Keratinocyte (primary cell): ENCODE measurements around the gene CS. TPM values are rescaled to one million over a fixed set of nuclear protein-coding genes. Genes with fewer than 3 reads are reported as not detected.
"Not testable (repeated sequence)": the region's sequence is repeated elsewhere in the genome, so short reads cannot be mapped to it uniquely, and the experiment has no call there.

ENCODE experiments used
- DNase-seq: peaks from one replicate; pipeline ENCODE4 v3.0.0-alpha.2; 2011; ENCODE audit warnings: low read depth, missing footprints, low spot score
- FAIRE-seq: peaks from 2 replicates; lab custom pipeline; 2011; peaks lifted over from hg19 to GRCh38; lab: Jason Lieb, UNC
- H2AFZ ChIP-seq: 2 replicates; pipeline ENCODE4 v1.6.0; 2012; ENCODE audit warnings: low read length, control low read depth, inconsistent platforms; ENCODE audit not compliant: control insufficient read depth
- H3K27ac ChIP-seq: 2 replicates; pipeline ENCODE4 v1.5.1; 2011; ENCODE audit warnings: low read length; ENCODE audit not compliant: control insufficient read depth, insufficient read depth
- H3K27me3 ChIP-seq: 3 replicates; pipeline ENCODE4 v1.6.0; 2011; ENCODE audit warnings: low read length; ENCODE audit not compliant: control insufficient read depth, insufficient read depth; ENCODE audit errors: extremely low read depth
- H3K36me3 ChIP-seq, 2 experiments: 2 replicates in 1 of 2; 3 replicates in 1 of 2; pipeline ENCODE4 v1.5.1; 2011; ENCODE audit warnings: low read length in 2 of 2, mild to moderate bottlenecking in 1 of 2; ENCODE audit not compliant: control insufficient read depth in 2 of 2, insufficient read depth in 2 of 2; ENCODE audit errors: extremely low read depth in 1 of 2
- H3K4me1 ChIP-seq: 3 replicates; pipeline ENCODE4 v1.5.1; 2011; ENCODE audit warnings: low read length; ENCODE audit not compliant: control insufficient read depth, insufficient read depth; ENCODE audit errors: extremely low read depth
- H3K4me2 ChIP-seq: 3 replicates; pipeline ENCODE4 v1.6.0; 2011; ENCODE audit warnings: low read depth, low read length; ENCODE audit not compliant: control insufficient read depth, insufficient read depth; ENCODE audit errors: extremely low read depth
- H3K4me3 ChIP-seq, 3 experiments: fragments of 200-600 bp in 1 of 3; sonication (generic) in 1 of 3; 2 replicates in 2 of 3; 3 replicates in 1 of 3; pipeline ENCODE4 v1.5.1; 2011 to 2016; ENCODE audit warnings: low read length in 3 of 3, mild to moderate bottlenecking in 3 of 3, control low read depth in 2 of 3, inconsistent platforms in 1 of 3, low read depth in 1 of 3, mixed read lengths in 1 of 3, mixed run types in 1 of 3, moderate library complexity in 1 of 3; ENCODE audit not compliant: control insufficient read depth in 2 of 3, insufficient read depth in 2 of 3; ENCODE audit errors: extremely low read depth in 1 of 3
- H3K79me2 ChIP-seq: 2 replicates; pipeline ENCODE4 v1.6.0; 2012; ENCODE audit warnings: low read length; ENCODE audit not compliant: control insufficient read depth, insufficient read depth
- H3K9ac ChIP-seq: 3 replicates; pipeline ENCODE4 v1.6.0; 2011; ENCODE audit warnings: low read length; ENCODE audit not compliant: control insufficient read depth, insufficient read depth; ENCODE audit errors: extremely low read depth
- H3K9me1 ChIP-seq: 3 replicates; pipeline ENCODE4 v1.6.0; 2011; ENCODE audit warnings: low read length; ENCODE audit not compliant: control insufficient read depth, insufficient read depth; ENCODE audit errors: extremely low read depth
- H3K9me3 ChIP-seq: 2 replicates; pipeline ENCODE4 v1.5.1; 2012; ENCODE audit warnings: low read depth, low read length; ENCODE audit not compliant: control insufficient read depth
- H4K20me1 ChIP-seq: 3 replicates; pipeline ENCODE4 v1.6.0; 2011; ENCODE audit warnings: low read length; ENCODE audit not compliant: control insufficient read depth, insufficient read depth; ENCODE audit errors: extremely low read depth
- CTCF ChIP-seq, 3 experiments: IDR thresholded peaks in 1 of 3; conservative IDR thresholded peaks in 1 of 3; optimal IDR thresholded peaks in 1 of 3; 2 replicates in 2 of 3; 3 replicates in 1 of 3; pipeline versions ENCODE3 to v1.5.1; 2011; ENCODE audit warnings: low read length in 3 of 3, mild to moderate bottlenecking in 3 of 3, moderate library complexity in 2 of 3, control low read depth in 1 of 3, inconsistent platforms in 1 of 3; ENCODE audit not compliant: insufficient read depth in 2 of 3; ENCODE audit errors: extremely low read depth in 1 of 3
- EZH2 ChIP-seq: IDR thresholded peaks from one replicate; pipeline ENCODE4 v1.6.1; 2012; ENCODE audit warnings: inconsistent platforms, mild to moderate bottlenecking, low read length, moderate library complexity
- dilution Hi-C: fragments of 300-500 bp; cut with MboI; formaldehyde crosslinking; loops from one replicate; pipeline ENCODE4 v1.7.0; 2020; ENCODE audit warnings: low sequenced_read_pairs; ENCODE audit not compliant: extremely low pct_ligation_motif_present
- polyA plus RNA-seq, 5 experiments: library from polyadenylated mRNA; depleted of rRNA in 3 of 5; stranded (reverse) in 3 of 5; stranded (forward) in 1 of 5; unstranded in 1 of 5; fragments of >200 nt; gene quantifications; 1 replicate in 1 of 5; 2 replicates in 3 of 5; 3 replicates in 1 of 5; pipeline versions ENCODE4 v1.2.1 to v1.2.3, GENCODE V29; 2011 to 2012; ENCODE audit warnings: missing spikeins in 2 of 5, low read depth in 1 of 5, low replicate concordance in 1 of 5

Gene CS
- polyA plus RNA-seq, 1 donor (not counting 4 experiments of a cell fraction or from before 2014, with no cell fraction given): 105 TPM

- Histone ChIP-seq H3K9me3 (no peaks in the 10 kb centered on the region), H3K4me3 (no peak overlapping the region), H3K79me2 (no peaks in the 10 kb centered on the region), H2AFZ (no peak overlapping the region), H3K36me3 (peaks cover 27 to 38% of the 10 kb centered on the region in 2 experiments), H3K4me2 (no peak overlapping the region), H3K27ac (no peak overlapping the region), H4K20me1 (no peaks in the 10 kb centered on the region), H3K9me1 (no peaks in the 10 kb centered on the region), H3K4me1 (no peaks in the 10 kb centered on the region), H3K27me3 (no peaks in the 10 kb centered on the region), H3K9ac (no peak overlapping the region)
- no peak for FAIRE-seq
- dilution Hi-C loops: no loop called here
- no peak for DNase-seq
- TF ChIP-seq EZH2: no peak
- TF ChIP-seq CTCF (optimal IDR thresholded peaks at IDR 0.05 in 1 of 3, IDR thresholded peaks at IDR 0.05 in 1 of 3, conservative IDR thresholded peaks at IDR 0.05 in 1 of 3; ENCODE audit: extremely low read depth in 1 of 3, insufficient read depth in 2 of 3, low read length in 3 of 3): no peak
Observed at GRCh38 chr12:56274299-56274698, 25.8 kb downstream of the CS start.

GRCh38 chr12:56272468-56272867 lies 27.7 kb downstream of the CS start:
- H3K27ac ChIP-seq, H2AFZ ChIP-seq, dilution Hi-C loops, H3K79me2 ChIP-seq, DNase-seq, H3K9ac ChIP-seq, H3K4me2 ChIP-seq, H3K9me1 ChIP-seq, H4K20me1 ChIP-seq, H3K4me3 ChIP-seq, H3K27me3 ChIP-seq, H3K4me1 ChIP-seq, H3K9me3 ChIP-seq, FAIRE-seq: not testable (repeated sequence)
- peaks cover 21 to 31% of the 10 kb centered on the region in 2 experiments for H3K36me3 ChIP-seq

- peaks cover 17 to 30% of the 10 kb centered on the region in 2 experiments for H3K36me3 ChIP-seq
Observed at GRCh38 chr12:56271031-56271430, 29.1 kb downstream of the CS start.

More at GRCh38 chr12:56271031-56271430, 29.1 kb downstream of the CS start:
- Histone ChIP-seq H3K9me1 (no peaks in the 10 kb centered on the region), H3K4me2 (no peak overlapping the region), H3K4me3 (no peak overlapping the region), H3K4me1 (peaks cover 5% of the 10 kb centered on the region), H3K27ac (no peak overlapping the region), H3K79me2 (no peaks in the 10 kb centered on the region), H3K27me3 (no peaks in the 10 kb centered on the region), H4K20me1 (no peaks in the 10 kb centered on the region), H2AFZ (no peak overlapping the region), H3K9ac (no peak overlapping the region), H3K9me3 (no peaks in the 10 kb centered on the region)
- DNase-seq: no peak
- dilution Hi-C loops: no loop called here
- TF ChIP-seq CTCF (optimal IDR thresholded peaks at IDR 0.05 in 1 of 3, IDR thresholded peaks at IDR 0.05 in 1 of 3, conservative IDR thresholded peaks at IDR 0.05 in 1 of 3; ENCODE audit: extremely low read depth in 1 of 3, insufficient read depth in 2 of 3, low read length in 3 of 3): peak; percentile 31 to 54 (median 54)
- TF ChIP-seq EZH2: no peak
- no peak for FAIRE-seq
